Fibroblast of peridontal ligament (primary cell): ENCODE measurements around the gene DNMBP.
"Not testable (repeated sequence)": the region's sequence is repeated elsewhere in the genome, so short reads cannot be mapped to it uniquely, and the experiment has no call there.

Source experiments
- DNase-seq: peaks from one replicate; pipeline ENCODE4 v3.0.0-alpha.2; 2010; ENCODE audit errors: extremely low read depth

The DNMBP gene

GRCh38 chr10:99914236-99914635 is 95.5 kb downstream of the DNMBP start:
- no peak for DNase-seq

GRCh38 chr10:99913831-99914235 is 95.9 kb downstream of the DNMBP start:
- DNase-seq: no peak

GRCh38 chr10:99912041-99912440 is 97.7 kb downstream of the DNMBP start:
- DNase-seq: peak; percentile 40

- no peak for DNase-seq
Measured at GRCh38 chr10:99908512-99908911, 101.2 kb downstream of the DNMBP start.

- peak; percentile 10 for DNase-seq
Measured at GRCh38 chr10:99906470-99906869, 103.3 kb downstream of the DNMBP start.

GRCh38 chr10:99905971-99906370 is 103.8 kb downstream of the DNMBP start:
- DNase-seq: no peak

GRCh38 chr10:99895867-99896266 is 113.9 kb downstream of the DNMBP start:
- DNase-seq: no peak

GRCh38 chr10:99895066-99895465 is 114.7 kb downstream of the DNMBP start:
- not testable (repeated sequence) for DNase-seq

- DNase-seq: no peak
Measured at GRCh38 chr10:99894613-99895012, 115.1 kb downstream of the DNMBP start.

GRCh38 chr10:99888622-99889021 is 121.1 kb downstream of the DNMBP start:
- peak; percentile 35 for DNase-seq

- no peak for DNase-seq
Measured at GRCh38 chr10:99883523-99883922, 126.2 kb downstream of the DNMBP start.

- no peak for DNase-seq
Measured at GRCh38 chr10:99881371-99881770, 128.4 kb downstream of the DNMBP start.

- DNase-seq: no peak
Measured at GRCh38 chr10:99880080-99880835, 129.5 kb downstream of the DNMBP start.

- no peak for DNase-seq
Measured at GRCh38 chr10:99875473-99875872, 134.3 kb downstream of the DNMBP start.

GRCh38 chr10:99874341-99875085 is 135.2 kb downstream of the DNMBP start:
- DNase-seq: no peak

GRCh38 chr10:99873846-99874245 is 135.9 kb downstream of the DNMBP start:
- DNase-seq: no peak

GRCh38 chr10:99872367-99873162 is 137.2 kb downstream of the DNMBP start:
- no peak for DNase-seq

GRCh38 chr10:99870123-99870730 is 139.5 kb downstream of the DNMBP start:
- no peak for DNase-seq

- no peak for DNase-seq
Measured at GRCh38 chr10:99869581-99870122, 140.1 kb downstream of the DNMBP start.

GRCh38 chr10:99867250-99867649 is 142.5 kb downstream of the DNMBP start:
- DNase-seq: not testable (repeated sequence)

- DNase-seq: peak; percentile 48
Measured at GRCh38 chr10:99863535-99864240, 146.1 kb downstream of the DNMBP start.
